ENCODE results near the gene SLC6A19.

DNA sequence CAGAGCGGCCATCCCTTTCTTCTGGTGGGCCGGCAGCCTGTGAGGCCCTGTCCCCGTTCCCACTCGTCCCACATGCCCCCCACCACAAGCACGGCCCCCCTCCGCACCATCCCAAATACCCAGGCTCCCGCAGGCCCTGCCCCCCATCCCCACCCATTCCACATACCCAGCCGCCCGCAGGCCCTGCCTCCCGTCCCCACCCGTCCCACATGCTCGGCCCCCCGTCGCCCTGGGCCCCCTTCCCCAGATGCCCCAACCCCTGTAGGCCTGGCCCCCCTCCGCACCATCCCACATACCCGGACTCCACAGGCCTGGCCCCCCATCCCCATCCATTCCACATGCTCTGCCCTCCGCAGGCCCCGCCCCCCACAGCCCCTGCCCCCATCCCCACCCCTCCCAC is 11.5 kb downstream of the SLC6A19 start:
- TF ChIP-seq, protein P1, sequence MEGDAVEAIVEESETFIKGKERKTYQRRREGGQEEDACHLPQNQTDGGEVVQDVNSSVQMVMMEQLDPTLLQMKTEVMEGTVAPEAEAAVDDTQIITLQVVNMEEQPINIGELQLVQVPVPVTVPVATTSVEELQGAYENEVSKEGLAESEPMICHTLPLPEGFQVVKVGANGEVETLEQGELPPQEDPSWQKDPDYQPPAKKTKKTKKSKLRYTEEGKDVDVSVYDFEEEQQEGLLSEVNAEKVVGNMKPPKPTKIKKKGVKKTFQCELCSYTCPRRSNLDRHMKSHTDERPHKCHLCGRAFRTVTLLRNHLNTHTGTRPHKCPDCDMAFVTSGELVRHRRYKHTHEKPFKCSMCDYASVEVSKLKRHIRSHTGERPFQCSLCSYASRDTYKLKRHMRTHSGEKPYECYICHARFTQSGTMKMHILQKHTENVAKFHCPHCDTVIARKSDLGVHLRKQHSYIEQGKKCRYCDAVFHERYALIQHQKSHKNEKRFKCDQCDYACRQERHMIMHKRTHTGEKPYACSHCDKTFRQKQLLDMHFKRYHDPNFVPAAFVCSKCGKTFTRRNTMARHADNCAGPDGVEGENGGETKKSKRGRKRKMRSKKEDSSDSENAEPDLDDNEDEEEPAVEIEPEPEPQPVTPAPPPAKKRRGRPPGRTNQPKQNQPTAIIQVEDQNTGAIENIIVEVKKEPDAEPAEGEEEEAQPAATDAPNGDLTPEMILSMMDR (IDR thresholded peaks at IDR 0.05) = no peak
- TF ChIP-seq EZH2phosphoT487 (IDR thresholded peaks at IDR 0.05) = no peak

All from neural progenitor cell (in vitro differentiated cells).